Measurements from ENCODE around the gene HAP1.
"Not testable (repeated sequence)": the region's sequence is repeated elsewhere in the genome, so short reads cannot be mapped to it uniquely, and the experiment has no call there.

Gene HAP1

DNA sequence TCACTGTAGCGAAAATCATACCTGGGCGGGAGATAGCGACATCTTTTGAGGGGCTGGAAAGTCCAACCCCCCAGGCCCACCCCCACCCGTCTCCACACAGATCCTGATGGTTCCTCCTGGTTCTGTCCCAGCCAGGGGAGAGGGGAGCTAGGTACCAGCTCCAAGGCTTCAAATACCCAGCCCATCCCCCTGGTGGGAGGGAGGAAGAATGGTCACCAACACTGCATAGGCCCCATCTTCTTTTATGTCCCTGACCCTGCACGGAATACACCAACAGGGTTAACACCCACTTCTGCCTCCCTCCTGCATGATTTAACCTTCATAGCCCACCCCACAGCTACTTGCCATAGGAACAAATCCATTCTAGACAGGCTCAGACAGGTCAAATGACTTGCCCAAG lies 9.3 kb downstream of the HAP1 start:
- DNase-seq (ENCODE audit: low read depth, low spot score): no peak

DNA sequence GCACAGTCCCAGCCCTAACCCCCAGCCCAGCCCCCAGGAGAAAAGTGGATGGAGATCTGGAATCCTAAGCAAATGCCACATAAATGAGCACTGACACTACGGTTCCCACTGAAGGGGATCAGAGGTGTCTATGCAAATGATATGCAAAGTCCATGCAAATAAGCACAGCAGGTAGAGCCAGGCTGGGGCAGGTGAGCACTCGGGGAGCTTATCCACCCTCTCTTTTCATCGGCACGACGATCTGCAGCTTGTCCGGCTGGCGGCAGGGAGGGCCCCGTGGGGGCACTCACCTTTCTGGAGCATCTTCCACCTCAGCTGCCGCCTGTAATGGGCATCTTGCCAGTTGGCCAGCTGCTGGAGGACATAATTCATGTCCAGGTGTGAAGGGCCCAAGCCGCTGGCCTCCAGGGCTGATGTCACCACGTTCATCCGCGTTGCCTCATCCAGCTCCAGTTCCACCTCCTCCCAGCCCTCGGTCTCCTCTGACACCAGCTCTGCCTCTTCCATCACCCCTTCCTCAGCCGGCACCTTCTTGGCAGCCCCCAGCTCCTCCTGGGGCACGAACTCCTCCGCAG lies 9.9 kb downstream of the HAP1 start:
- no peak for DNase-seq (ENCODE audit: low read depth, low spot score)

DNA sequence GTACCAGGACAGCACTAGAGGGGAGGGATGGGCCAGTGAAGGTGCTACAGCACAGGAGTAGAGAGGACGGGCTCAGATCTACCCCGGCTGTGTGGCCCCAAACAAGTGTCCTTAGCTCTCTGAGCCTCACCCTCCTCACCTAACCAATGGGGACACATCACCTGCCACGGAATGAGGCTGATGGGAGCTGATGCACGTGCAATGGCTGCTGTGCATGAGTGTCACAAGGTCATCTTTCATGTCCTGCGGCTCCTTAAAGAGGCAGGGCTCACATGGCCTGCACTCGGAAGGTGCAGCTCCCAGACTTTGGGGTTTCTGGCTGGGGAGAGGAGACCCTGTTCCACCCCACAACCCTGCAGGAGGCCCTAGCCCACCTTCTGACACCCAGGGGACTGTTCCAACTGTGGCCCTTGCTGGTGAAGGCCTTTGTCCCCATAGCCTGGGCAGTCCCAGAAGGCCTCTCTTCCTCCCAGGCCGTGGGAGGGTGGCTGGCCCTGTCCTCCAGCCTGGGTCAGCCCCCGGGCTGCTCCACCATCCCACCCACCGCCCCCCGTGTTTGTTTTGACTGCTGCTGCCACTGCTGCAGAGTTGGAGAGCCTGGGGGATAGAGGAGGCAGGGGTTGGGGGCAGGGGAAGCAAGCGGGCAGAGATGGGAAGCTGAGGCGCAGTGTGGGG lies 10.5 kb downstream of the HAP1 start:
- no peak for DNase-seq (ENCODE audit: low read depth, low spot score)

DNA sequence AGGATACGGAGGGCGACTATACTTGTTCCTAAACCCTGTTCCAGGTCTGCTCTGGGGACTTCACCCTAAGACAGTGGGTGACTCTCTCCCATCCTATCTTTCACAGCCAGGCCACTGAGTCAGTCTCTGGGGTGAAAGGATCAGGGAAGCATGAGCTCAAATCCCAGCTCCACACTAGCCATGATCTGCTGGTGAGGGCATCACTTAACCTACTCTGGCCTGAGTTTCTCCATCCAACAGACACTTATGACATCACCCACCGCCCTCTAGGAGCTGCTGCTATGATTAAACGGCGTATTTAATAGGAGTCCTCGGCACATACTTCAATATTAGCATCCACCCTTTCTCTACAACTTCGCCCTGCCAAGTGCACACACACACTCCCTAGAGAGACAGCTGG lies 12.2 kb downstream of the HAP1 start:
- no peak for DNase-seq (ENCODE audit: low read depth, low spot score)

DNA sequence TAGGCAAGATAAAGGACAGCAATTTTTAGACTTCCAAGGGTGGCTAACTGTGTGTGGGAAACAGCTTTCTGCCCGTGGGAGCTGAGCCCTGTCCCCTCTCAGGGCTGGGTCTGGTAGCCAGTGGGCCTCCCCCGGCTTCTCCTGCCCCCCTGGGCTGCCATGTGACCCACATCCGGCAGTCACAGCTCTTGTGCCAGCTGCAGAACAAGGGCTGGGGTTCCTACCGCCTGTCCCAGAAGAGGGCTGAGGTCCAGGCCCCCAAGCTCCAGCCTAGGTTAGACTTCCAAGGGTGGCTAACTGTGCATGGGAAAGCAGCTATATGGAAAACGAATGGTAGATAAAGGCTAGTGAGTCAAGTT lies 16.2 kb downstream of the HAP1 start:
- no peak for DNase-seq (ENCODE audit: low read depth, low spot score)

DNA sequence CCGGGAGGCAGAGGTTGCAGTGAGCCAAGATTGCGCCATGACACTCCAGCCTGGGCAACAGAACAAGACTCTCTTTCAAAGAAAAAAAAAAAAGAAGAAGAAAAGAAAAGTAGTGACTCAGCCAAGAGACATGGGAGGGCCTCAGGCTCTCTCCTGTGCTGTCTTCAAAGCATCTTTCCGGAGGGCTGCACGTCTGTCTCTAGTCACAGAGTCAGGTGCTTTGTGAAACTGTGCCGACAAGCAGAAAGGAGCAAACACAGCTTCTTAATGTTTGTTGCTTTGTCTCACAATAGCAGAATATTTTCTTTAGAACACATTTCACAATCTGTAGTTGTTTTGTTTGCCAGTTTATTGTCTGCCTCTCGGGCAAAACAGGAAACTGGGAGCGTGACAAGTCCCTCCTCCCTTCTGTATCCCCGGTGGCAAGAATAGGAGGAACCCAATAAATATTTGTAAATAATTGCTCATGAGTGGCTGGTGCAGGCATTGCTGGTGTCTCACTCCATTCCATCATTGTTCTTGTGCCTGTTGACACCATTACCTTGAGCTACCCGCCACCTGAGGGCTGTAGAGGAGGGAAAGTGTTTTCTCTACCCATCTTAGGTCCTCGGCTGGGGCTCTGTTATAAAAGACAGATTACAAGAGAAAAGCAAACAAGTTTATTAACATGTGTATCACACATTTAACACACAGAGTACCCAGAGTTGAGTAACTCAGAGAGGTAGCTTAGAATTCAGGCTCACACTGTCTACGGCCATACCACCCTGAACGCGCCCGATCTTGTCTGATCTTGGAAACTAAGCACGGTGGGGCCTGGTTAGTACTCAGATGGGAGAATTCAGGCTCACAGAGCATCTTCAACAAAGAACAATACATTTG lies 16.8 kb downstream of the HAP1 start:
- DNase-seq (ENCODE audit: low read depth, low spot score): no peak

DNA sequence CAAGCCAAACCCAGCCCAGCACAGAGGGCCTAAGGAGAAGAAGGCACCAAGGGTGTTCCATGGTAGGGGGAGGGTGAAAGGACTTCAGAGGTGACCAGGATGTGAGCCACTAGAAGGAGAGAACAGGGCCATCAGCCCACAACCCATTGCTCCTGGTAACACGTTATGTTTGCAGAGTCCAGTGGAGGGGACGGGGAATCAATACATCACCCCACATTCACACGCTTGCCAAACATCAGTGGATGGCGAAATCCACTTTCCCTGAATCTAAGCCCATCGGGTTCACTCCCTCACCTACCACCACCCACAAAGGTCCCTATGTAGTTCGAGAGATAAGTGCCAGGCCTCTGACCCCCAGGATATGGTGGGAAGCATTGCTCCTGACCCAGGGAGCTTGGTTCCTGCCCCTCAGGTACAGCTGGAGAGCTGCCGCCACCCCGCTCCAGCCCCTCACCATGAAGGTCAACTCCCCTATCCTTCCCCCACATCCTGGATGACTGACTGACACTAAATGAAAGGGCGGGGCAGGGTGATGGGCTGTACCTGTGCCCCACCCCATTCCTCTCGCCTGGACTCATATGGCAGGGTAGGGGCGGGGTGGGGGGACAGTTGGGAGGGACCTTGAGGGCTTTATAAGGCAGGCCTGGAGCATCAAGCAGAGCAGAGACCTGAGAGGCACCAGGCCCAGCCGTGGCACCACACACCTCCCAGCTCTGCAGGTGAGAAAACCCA lies 22.6 kb downstream of the HAP1 start, which contains the start of gene GAST:
Gene GAST (plus strand): TSS at position 663 of the 732 bp plus-strand sequence. CDS start 3,106 bp downstream, outside the sequence.
- DNase-seq (ENCODE audit: low read depth, low spot score): no peak

DNA sequence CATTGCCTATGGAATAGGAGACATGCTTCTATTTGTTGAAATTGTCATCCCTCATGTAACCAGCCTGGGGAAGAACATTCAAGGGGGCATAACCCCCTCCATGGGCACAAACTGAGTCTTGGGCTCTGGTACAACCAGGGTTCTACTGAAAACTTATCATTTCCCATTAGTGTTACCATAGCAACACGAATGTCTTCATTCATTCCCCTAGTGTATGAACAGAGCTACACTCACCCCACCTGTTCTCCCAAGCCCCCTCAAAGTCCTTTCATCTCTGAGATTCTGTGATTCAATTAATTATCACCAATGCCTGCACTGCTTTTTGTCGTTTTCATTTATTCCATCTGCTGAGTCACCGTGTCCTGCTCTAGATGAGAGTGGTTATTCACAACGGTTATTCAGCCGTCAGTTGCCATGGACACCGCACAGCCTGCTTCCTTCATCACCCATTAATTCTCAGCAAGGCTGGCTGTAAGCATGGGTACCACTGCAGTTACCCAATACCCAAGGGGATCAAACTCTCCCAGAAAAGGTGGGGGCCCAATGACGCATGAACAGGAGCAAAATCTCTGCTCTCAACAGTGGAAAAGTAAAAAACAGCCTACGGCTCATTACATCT lies 23.9 kb downstream of the HAP1 start:
- no peak for DNase-seq (ENCODE audit: low read depth, low spot score)

DNA sequence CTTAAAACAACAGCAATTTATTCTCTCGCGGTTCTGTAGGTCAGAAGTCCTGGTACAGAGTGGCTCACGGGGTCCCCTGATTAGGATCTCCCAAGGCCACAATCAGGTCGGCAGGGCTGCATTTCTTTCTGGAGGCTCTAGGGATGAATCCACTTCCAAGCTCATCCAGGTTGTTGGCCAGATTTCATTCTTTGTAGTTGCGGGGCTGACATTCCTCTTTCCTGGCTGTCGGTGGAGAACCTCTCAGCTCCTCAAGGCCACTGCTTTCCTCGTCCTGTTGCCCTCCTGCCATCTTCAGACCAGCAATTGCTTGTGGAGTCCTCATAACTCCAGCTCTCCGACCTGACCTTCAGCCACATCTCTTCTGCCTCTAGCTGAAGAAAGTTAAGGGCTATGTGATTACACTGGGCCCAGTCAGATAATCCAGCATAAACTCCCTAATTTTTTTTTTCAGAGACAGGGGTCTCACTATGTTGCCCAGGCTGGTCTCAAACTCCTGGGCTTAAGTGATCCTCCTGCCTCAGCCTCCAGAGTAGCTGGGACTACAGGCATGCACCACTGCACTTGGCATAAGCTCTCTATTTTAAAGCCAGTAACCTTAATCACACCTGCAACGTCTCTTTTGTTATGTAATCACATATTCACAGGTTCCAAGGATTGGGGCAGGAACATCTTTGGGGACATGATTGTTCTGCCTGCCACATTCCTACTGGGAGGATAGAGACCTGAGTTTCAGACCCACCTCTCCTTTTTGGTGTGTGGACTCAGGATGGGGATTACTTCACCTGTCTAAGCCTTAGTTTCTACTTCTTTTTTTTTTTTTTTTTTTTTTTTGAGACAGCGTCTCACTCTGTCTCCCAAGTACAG lies 26.4 kb downstream of the HAP1 start:
- no peak for DNase-seq (ENCODE audit: low read depth, low spot score)

DNA sequence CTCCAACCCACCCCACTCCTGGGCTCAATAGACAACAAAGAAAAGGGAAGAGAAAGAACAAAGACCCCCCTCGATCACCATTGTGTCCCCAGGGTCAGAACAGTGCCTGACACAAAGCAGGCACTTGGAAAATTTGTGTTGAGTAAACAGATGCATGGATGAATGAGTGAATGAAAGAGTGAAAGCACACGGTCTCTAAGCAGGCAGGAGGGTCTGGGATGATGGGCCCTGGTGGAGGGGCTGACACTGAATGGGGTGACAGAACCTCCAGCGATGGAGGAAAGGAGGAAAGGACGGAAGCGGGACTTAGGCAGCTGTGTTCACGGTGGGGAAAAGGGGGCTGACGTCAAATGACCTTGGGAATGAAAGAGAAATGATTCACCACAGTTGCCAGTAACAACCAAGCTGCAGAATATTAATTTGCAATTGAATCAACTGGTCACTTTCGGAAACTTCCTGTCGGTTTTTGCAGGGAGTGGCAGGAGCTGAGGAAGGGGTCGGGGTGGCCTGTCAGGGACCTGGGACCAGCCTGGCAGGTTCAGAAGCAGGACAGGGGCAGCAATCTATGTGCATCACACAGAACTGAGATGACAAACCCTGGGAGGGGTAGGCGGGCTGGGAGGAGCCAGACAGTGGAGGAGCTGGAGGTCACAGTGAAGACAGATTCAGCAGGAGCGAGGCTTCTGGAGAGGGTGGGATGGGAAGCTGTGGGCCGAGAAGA lies 29.0 kb downstream of the HAP1 start:
- DNase-seq (ENCODE audit: low read depth, low spot score): no peak

DNA sequence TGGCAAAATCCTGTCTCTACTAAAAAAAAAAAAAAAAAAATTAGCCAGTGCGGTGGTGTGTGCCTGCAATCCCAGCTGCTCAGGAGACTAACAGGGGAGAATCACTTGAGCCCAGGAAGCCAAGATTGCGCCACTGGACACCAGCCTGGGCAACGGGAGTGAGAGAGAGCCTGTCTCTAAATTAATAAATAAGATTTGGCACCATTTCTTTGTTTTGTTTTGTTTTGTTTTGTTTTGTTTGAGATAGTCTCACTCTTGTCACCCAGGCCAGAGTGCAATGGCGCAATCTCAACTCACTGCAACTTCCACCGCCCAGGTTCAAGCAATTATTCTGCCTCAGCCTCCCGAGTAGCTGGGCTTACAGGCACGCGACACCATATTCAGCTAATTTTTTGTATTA lies 31.7 kb downstream of the HAP1 start:
- no peak for DNase-seq (ENCODE audit: low read depth, low spot score)

DNA sequence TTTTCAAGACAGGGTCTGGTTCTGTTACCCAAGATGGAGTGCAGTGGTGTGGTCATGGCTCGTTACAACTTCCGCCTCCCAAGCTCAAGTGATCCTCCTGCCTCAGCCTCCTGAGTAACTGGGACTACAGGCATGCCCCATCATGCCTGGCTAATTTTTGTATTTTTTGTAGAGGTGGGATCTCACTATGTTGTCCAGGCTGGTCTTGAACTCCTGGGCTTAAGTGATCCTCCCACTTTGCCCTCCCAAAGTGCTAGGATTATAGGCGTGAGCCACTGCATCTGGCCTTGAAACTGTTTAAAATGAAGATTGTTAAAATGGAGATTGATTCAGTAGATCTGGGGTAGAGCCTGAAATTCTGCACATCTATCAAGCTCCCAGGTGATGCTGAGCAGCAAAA lies 33.6 kb downstream of the HAP1 start:
- not testable (repeated sequence) for DNase-seq (ENCODE audit: low read depth, low spot score)

DNA sequence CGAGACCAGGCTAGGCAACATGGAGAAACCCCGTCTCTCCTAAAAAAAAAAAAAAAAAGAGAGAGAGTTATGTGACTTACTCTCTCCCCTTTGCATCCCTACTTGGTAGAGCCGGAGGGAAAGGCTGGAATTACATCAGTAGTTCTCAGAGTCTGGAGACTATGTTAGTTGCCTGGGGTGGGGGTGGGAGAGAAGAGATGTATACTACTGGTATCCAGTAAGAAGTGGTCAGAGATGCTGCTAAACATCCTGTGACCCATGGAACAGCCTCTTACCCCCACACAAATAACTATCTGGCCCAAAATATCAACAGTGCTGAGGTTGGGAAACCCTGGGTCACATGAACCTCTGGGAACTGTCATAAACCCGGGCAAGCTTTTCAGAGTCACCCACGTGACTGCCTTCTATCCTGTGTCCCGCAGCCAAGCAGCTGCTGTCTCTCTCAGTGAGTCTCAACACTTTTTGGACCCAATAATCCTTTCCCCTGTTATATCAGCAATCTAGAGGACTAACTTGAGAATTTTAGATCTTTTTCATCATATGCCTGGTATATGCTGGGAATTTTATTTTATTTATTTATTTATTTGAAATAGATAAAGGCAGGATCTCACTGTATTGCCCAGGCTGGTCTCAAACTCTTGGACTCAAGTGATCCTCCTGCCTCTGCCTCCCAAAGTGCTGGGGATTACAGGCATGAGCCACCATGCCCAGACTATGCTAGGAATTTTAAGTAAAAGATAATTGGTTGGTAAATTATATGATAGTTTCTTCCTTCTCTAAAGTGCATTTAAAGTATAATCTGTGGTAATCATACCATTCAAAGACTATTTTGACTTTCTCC lies 37.1 kb downstream of the HAP1 start:
- no peak for DNase-seq (ENCODE audit: low read depth, low spot score)

DNA sequence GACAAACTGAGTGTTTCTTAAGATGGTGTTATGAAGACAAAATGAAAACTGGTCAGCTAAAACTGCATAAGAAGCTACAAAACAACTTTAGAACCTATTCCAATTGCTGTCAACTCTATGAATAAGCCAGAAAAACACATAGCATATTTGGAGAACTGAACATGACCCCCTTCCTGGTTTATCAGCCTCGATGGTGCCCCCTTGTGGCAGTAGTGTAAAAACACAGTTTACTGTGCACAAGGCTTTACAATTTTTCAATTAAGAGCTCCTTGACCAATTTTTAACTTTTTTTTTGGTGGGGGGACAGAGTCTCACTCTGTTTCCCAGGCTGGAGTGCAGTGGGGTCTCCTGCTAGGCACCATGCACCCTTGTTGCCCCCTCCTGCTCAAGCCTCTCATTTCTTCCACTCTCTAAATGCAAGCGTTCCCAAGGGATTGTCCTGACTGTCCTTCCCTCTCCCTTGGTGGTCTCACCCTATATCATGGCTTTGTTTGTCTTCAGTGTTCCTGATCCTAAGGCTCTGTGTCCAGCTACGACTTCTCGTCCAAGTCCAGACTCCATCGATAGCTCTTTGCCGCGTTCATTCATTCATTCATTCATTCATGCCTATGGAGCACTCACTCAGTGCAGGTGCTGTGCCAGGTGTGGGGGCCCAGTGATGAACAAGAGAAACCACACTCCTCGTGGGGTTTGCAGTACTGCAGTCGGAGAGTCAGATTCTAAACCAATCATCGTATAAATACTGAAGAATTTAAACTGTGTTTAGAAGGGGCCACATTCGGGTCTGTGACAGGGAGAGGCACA lies 38.3 kb downstream of the HAP1 start:
- no peak for DNase-seq (ENCODE audit: low read depth, low spot score)

DNA sequence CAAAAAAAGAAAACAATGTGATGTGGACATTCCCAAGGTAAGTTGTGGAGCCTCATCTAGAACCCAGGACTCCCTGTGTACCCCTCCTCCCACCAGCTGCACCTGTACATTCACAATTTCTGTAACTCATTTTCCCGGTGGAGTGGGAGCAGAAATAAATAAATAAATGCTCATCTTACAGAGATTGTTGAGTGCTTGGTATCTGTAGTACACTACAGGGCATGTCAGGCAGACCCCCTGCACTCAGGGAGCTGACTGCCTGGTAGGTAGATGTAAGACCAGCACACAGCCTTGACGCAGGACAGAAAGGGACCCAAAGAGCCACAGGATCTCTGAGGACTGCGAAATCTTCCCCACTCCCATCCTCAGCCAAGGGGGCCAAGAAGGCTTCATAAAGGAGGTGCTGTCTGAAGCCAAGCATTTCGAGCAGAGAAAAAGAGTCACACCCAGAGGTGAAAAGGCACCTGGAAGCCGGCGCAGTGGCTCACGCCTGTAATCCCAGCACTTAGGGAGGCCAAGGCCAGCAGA lies 39.2 kb downstream of the HAP1 start:
- DNase-seq (ENCODE audit: low read depth, low spot score): no peak

DNA sequence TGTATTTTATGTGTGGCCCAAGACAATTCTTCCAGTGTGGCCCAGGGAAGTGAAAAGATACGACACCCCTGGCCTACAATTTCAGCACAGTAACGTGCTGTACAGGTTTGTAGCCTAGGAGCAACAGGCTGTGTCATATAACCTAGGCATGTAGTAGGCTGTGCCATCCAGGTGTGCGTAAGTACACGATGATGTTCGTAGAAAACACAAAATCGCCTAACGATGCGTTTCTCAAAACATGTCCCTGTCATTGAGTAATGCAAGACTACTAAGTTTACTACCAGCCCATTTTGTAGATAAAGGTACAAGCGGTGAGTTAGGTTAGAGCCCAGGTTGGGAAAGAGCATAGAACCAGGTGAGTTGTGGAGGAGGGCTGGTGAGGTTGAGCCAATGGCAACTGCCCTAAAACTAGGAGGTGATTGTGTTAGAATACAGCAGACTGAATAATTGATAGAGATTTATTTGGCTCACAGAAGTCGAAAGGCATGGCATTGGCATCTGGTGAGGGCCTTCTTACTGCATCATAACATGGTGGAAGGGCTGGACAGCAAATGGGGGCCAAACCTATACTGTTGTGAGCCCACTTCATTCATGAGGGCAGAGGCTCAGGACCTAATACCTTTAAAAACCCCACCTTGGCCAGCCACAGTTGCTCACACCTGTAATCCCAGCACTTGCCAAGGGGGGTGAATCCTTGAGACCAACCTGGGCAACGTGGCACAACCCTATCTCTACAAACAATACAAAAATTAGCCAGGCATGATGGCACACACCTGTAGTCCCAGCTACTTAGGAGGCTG lies 41.5 kb downstream of the HAP1 start:
- no peak for DNase-seq (ENCODE audit: low read depth, low spot score)

All from brain pericyte (primary cell).